Large intestine (tissue), 3 donors: ENCODE data around the gene ZNF562. TPM values are rescaled to one million over a fixed set of nuclear protein-coding genes. Genes with fewer than 3 reads are reported as not detected.
"Not testable (repeated sequence)": the region's sequence is repeated elsewhere in the genome, so short reads cannot be mapped to it uniquely, and the experiment has no call there.

Experiments used
- DNase-seq, 2 donors: peaks; one replicate each; pipeline versions ENCODE4 v3.0.0 to v3.0.0-alpha.2; 2013
- H3K27ac ChIP-seq: one replicate; pipeline ENCODE4 v1.5.1; 2013; ENCODE audit warnings: low read length
- H3K27me3 ChIP-seq: 2 replicates; pipeline ENCODE4 v1.6.1; 2013; ENCODE audit warnings: low read length; ENCODE audit not compliant: control insufficient read depth, insufficient read depth
- H3K36me3 ChIP-seq: 2 replicates; pipeline ENCODE4 v1.6.1; 2013; ENCODE audit warnings: low read length; ENCODE audit not compliant: control insufficient read depth, insufficient read depth
- H3K4me1 ChIP-seq: one replicate; pipeline ENCODE4 v1.6.1; 2013; ENCODE audit warnings: low read length; ENCODE audit not compliant: control insufficient read depth, insufficient read depth
- H3K4me3 ChIP-seq: one replicate; pipeline ENCODE4 v1.5.1; 2013; ENCODE audit warnings: low read length
- H3K9me3 ChIP-seq: one replicate; pipeline ENCODE4 v1.6.1; 2013; ENCODE audit warnings: mild to moderate bottlenecking, low read depth, low read length, moderate library complexity; ENCODE audit not compliant: control insufficient read depth
- WGBS: methylation state at CpG from one replicate; pipeline ENCODE4 v1.1.5; 2013; ENCODE audit warnings: low lambda C conversion rate; ENCODE audit not compliant: insufficient coverage; 5-methylcytosine and 5-hydroxymethylcytosine counted together
- polyA plus RNA-seq: library from polyadenylated mRNA; unstranded; fragments of 120-200 nt; gene quantifications from one replicate; pipeline ENCODE4 v1.2.1, GENCODE V29; 2013

The ZNF562 gene
- polyA plus RNA-seq, 1 donor: 16.5 TPM

GRCh38 chr19:9679996-9680395 is 5.1 kb upstream of the ZNF562 start:
- H3K4me1 ChIP-seq: not testable (repeated sequence)
- no CpG with 5 or more reads among the region's 30 CpGs for WGBS

GRCh38 chr19:9675358-9675901 is 530 bp upstream of the ZNF562 start:
- H3K36me3 ChIP-seq: peaks cover 11% of the 10 kb centered on the region
- not testable (repeated sequence) for H3K4me1 ChIP-seq, H3K27me3 ChIP-seq, DNase-seq
- peak overlapping the region; percentile 76 for H3K4me3 ChIP-seq
- peak overlapping the region; percentile 99 for H3K27ac ChIP-seq
- 20% methylated on average over 1 of the region's 20 CpGs for WGBS
- H3K9me3 ChIP-seq: peaks cover 18% of the 10 kb centered on the region

More at GRCh38 chr19:9679996-9680395, 5.1 kb upstream of the ZNF562 start:
- not testable (repeated sequence) for H3K36me3 ChIP-seq, H3K27ac ChIP-seq, H3K27me3 ChIP-seq, DNase-seq, H3K4me3 ChIP-seq, H3K9me3 ChIP-seq

DNA sequence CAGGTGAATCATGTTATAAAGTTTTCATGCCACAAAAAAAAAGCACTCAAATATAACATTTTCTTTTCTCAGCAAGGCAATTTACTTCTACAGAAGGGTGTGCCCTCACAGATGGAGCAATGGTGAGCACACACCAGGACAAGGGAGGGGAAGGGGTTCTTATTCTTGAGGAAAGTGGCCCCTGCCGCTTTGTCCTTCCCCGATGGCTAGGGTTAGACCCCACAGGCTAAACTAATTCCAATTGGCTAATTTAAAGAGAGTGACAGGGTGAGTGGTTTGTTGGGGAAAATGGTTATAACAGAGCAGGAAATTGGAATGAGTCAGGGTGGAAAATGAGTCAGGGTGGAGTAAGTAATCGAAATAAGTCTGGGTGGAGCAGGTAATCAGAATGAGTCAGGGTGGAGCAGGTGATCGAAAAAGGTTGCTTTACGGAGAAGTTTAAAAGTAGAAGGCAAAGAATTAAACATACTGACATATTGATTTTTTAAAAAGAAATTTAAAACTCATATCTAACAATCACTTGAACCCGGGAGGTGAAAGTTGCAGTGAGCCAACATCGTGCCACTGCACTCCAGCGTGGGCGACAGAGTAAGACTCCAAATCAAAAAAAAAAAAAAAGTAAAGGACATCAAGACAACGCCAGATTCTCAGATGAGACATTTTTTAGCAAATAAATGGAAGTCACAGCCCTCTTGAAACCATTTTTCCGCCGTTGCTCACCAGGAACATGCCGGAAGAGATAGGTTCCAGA is 813 bp downstream of the ZNF562 start:
- peaks cover 12% of the 10 kb centered on the region for H3K36me3 ChIP-seq
- H3K27me3 ChIP-seq: no peaks in the 10 kb centered on the region
- peak in 1 of 2 donors; percentile 6 for DNase-seq
- WGBS: 90% methylated on average over 5 of the region's 13 CpGs
- no peaks in the 10 kb centered on the region for H3K4me1 ChIP-seq
- H3K27ac ChIP-seq: peak overlapping the region; percentile 99
- H3K4me3 ChIP-seq: peak overlapping the region; percentile 76
- peaks cover 29% of the 10 kb centered on the region for H3K9me3 ChIP-seq

DNA sequence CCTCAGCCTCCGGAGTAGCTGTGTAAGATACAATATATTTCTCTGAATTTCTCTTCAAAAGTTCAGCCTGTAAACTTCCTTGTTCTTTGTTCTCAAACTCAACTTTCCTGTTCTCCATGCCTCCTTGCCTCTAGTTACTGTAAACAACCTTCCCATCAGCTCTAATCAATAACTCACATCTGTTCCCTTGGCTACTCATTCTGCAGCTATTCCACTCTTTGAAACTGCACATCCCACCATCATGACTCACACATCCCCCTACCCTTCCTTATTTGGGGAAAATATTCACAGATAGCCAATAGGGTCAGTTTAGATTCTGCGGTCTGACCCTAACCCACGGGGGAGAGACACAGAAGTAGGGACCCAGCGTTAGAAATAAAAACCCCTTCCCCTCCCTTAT is 2.0 kb downstream of the ZNF562 start:
- Histone ChIP-seq H3K36me3 (peaks cover 14% of the 10 kb centered on the region), H3K4me3 (no peak overlapping the region), H3K27ac (no peak overlapping the region), H3K4me1 (no peaks in the 10 kb centered on the region), H3K9me3 (peaks cover 34% of the 10 kb centered on the region), H3K27me3 (no peaks in the 10 kb centered on the region)
- DNase-seq: no peak
- WGBS: no CpG with 5 or more reads among the region's 4 CpGs

DNA sequence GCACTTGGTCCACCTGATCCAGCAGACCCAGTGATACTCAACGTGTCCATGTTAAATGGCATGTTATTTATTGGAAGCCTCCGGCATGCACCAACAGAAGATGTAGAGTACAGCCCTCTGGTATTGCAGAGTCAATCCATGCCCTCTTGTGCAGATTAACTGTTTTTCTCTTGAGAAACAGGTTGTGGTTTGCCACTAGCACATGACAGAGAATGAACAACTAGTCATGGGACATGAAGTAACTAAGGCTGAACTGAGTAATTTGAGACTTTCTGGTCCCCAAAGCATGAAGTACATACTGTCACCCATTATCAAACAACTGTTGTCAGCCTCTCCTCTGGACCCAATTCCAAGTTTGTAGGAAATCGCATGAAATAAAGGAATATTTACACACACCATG is 3.2 kb downstream of the ZNF562 start:
- H3K27ac ChIP-seq: no peak overlapping the region
- no peaks in the 10 kb centered on the region for H3K27me3 ChIP-seq
- no CpG with 5 or more reads among the region's 3 CpGs for WGBS
- H3K4me1 ChIP-seq: no peaks in the 10 kb centered on the region
- peaks cover 15% of the 10 kb centered on the region for H3K36me3 ChIP-seq
- no peak overlapping the region for H3K4me3 ChIP-seq
- peaks cover 45% of the 10 kb centered on the region for H3K9me3 ChIP-seq
- DNase-seq: no peak

DNA sequence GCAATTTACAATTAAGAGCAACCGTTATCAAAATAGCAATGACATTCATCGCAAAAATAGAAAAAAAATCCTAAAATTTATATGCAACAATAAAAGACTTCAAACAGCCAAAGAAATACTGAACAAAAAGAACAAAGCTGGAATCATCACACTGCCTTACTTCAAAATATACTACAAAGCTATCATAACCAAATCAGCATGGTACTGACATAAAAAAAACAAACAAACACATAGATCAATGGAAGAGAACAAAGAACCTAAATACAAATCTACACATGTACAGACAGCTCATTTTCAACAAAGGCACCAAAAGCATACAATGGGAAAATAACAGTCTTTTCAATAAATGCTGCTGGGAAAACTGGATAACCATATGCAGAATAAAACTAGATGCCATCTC is 6.4 kb downstream of the ZNF562 start:
- peaks cover 20% of the 10 kb centered on the region for H3K36me3 ChIP-seq
- DNase-seq: no peak
- no peaks in the 10 kb centered on the region for H3K4me1 ChIP-seq
- H3K27me3 ChIP-seq: no peaks in the 10 kb centered on the region
- WGBS: no CpG with 5 or more reads among the region's 2 CpGs
- no peak overlapping the region for H3K4me3 ChIP-seq
- no peak overlapping the region for H3K27ac ChIP-seq
- peaks cover 41% of the 10 kb centered on the region for H3K9me3 ChIP-seq

GRCh38 chr19:9667898-9668297 is 7.0 kb downstream of the ZNF562 start:
- Histone ChIP-seq H3K9me3 (peaks cover 37% of the 10 kb centered on the region), H3K27ac (no peak overlapping the region)
- no peak for DNase-seq

GRCh38 chr19:9658769-9659168 is 16.1 kb downstream of the ZNF562 start:
- H3K27ac ChIP-seq: no peak overlapping the region
- H3K9me3 ChIP-seq: peaks cover 31% of the 10 kb centered on the region
- 100% methylated on average over 1 of the region's 2 CpGs for WGBS
- DNase-seq: no peak
- H3K36me3 ChIP-seq: peaks cover 44% of the 10 kb centered on the region
- no peak overlapping the region for H3K4me3 ChIP-seq
- H3K27me3 ChIP-seq: no peaks in the 10 kb centered on the region
- no peaks in the 10 kb centered on the region for H3K4me1 ChIP-seq

More at GRCh38 chr19:9667898-9668297, 7.0 kb downstream of the ZNF562 start:
- H3K4me3 ChIP-seq: no peak overlapping the region
- no peaks in the 10 kb centered on the region for H3K27me3 ChIP-seq
- peaks cover 20% of the 10 kb centered on the region for H3K36me3 ChIP-seq
- WGBS: 100% methylated on average over 2 of the region's 3 CpGs
- H3K4me1 ChIP-seq: no peaks in the 10 kb centered on the region

DNA sequence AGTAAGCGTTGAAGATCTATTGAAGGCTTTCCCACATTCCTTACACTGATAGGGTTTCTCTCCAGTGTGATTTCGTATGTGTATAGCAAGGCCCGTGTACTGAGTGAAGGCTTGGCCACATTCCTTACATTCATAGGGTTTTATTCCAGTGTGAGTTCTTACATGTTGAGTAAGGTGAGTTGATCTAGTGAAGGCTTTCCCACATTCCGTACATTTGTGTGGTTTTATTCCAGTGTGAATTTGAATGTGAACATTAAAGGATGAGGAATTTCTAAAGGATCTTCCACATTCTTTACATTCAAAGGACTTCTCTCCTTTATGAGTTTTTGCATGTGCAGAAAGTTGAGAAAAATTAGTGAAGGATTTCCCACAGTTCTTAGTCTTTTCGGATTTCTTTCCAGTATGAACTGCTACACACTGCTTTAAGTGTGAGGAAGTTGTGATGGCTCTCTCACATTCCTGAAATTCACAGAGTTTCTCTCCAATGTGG is 21.8 kb downstream of the ZNF562 start:
- WGBS: 89% methylated on average over 1 of the region's 5 CpGs
- not testable (repeated sequence) for DNase-seq, H3K27ac ChIP-seq, H3K4me3 ChIP-seq, H3K4me1 ChIP-seq, H3K27me3 ChIP-seq
- Histone ChIP-seq H3K9me3 (peaks cover 42% of the 10 kb centered on the region), H3K36me3 (peaks cover 63% of the 10 kb centered on the region)

DNA sequence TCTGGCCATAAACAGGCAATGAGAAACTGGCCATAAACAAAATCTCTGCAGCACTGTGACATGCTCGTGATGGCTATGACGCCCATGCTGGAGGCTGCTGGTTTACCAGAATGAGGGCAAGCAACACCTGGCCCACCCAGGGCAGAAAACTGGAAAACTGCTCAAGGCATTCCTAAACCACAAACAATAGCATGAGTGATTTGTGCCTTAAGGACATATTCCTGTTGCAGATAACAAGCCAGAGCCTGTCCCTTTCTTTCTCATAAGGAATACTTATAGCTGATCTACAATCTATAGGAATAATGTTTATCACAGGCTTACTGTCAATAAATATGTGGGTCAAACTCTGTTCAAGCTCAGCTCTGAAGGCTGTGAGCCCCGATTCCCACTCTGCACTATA is 23.4 kb downstream of the ZNF562 start:
- DNase-seq, H3K4me1 ChIP-seq, H3K27me3 ChIP-seq, H3K4me3 ChIP-seq, H3K27ac ChIP-seq: not testable (repeated sequence)
- Histone ChIP-seq H3K9me3 (peaks cover 47% of the 10 kb centered on the region), H3K36me3 (peaks cover 58% of the 10 kb centered on the region)
- WGBS: 100% methylated on average over 1 of the region's 3 CpGs
